Thyroid gland (tissue), 4 donors: ENCODE data around the gene XRCC4. TPM values are rescaled to one million over a fixed set of nuclear protein-coding genes. Genes with fewer than 3 reads are reported as not detected.

Source experiments
- DNase-seq, 2 donors: peaks; one replicate each; pipeline ENCODE4 v3.0.0-alpha.2; 2019
- H3K27ac ChIP-seq, 3 donors: fragments of 200-600 bp; sonication (generic); 1 replicate in 2 of 3; 2 replicates in 1 of 3; pipeline ENCODE4 v1.5.1; 2016 to 2019; ENCODE audit warnings: mild to moderate bottlenecking in 1 of 3, moderate library complexity in 1 of 3
- H3K27me3 ChIP-seq: fragments of 200-600 bp; sonication (generic); one replicate; pipeline ENCODE4 v1.5.1; 2019
- H3K36me3 ChIP-seq, 2 donors: fragments of 200-600 bp; sonication (generic); one replicate each; pipeline ENCODE4 v1.5.1; 2016 to 2019
- H3K4me1 ChIP-seq, 2 donors: fragments of 200-600 bp; sonication (generic); one replicate each; pipeline ENCODE4 v1.5.1; 2017 to 2019
- H3K4me3 ChIP-seq, 3 donors: fragments of 200-600 bp; sonication (generic); replicated peaks in 1 of 3; 1 replicate in 2 of 3; 2 replicates in 1 of 3; pipeline ENCODE4 v1.5.1; 2016; ENCODE audit warnings: mild to moderate bottlenecking in 1 of 3
- H3K9me3 ChIP-seq: fragments of 200-600 bp; sonication (generic); one replicate; pipeline ENCODE4 v1.5.1; 2017
- POLR2A ChIP-seq, 2 donors: fragments of 450-650 bp; IDR thresholded peaks; one replicate each; pipeline ENCODE4 v1.6.1; 2017; ENCODE audit warnings: antibody characterized with exemption in 2 of 2, mild to moderate bottlenecking in 2 of 2, moderate library complexity in 1 of 2
- WGBS, 2 donors: methylation state at CpG; one replicate each; pipeline ENCODE4 v1.1.5; 2017; 5-methylcytosine and 5-hydroxymethylcytosine counted together
- intact Hi-C: fragments of 100-400 bp; cut with DNase I; formaldehyde crosslinking; loops from one replicate; pipeline ENCODE4 v1.15.1; 2023
- total RNA-seq, 4 donors: library from RNA; depleted of rRNA; stranded (reverse); fragments of >200 nt; gene quantifications; one replicate each; pipeline ENCODE4 v1.2.3, GENCODE V29; 2016
- TF ChIP-seq, protein P1 (sequence below), 6 experiments: fragments of 200-600 bp in 3 of 6; fragments of 450-650 bp in 3 of 6; sonication (generic) in 3 of 6; IDR thresholded peaks; one replicate each; pipeline ENCODE4 v1.5.1; 2016 to 2019; ENCODE audit warnings: antibody characterized with exemption in 6 of 6, mild to moderate bottlenecking in 2 of 6, inconsistent platforms in 1 of 6, moderate library complexity in 1 of 6

XRCC4 gene
- total RNA-seq, 4 donors from 2014 or later = 6.7 to 11.6 (median 9.1) TPM

DNA sequence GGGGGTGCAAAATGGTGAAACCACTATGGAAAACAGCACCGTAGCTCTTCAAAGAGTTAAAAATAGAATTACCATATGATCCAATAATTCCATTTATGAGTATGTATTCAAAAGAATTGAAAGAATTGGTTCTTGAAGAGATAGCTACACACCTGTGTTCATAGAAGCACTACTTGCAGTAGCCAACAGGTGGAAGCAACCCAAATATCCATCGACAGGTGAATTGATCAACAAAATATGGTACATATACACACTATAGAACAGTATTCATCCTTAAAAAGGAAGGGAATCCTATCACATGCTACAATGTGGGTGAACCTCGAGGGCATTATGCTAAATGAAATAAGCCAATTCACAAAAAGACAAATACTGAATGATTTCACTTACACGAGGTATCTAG, 308.5 kb downstream of the XRCC4 start:
- TF ChIP-seq, protein P1, sequence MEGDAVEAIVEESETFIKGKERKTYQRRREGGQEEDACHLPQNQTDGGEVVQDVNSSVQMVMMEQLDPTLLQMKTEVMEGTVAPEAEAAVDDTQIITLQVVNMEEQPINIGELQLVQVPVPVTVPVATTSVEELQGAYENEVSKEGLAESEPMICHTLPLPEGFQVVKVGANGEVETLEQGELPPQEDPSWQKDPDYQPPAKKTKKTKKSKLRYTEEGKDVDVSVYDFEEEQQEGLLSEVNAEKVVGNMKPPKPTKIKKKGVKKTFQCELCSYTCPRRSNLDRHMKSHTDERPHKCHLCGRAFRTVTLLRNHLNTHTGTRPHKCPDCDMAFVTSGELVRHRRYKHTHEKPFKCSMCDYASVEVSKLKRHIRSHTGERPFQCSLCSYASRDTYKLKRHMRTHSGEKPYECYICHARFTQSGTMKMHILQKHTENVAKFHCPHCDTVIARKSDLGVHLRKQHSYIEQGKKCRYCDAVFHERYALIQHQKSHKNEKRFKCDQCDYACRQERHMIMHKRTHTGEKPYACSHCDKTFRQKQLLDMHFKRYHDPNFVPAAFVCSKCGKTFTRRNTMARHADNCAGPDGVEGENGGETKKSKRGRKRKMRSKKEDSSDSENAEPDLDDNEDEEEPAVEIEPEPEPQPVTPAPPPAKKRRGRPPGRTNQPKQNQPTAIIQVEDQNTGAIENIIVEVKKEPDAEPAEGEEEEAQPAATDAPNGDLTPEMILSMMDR (IDR thresholded peaks at IDR 0.05) = no peak
- TF ChIP-seq POLR2A (IDR thresholded peaks at IDR 0.05) = no peak
- intact Hi-C loops = no loop called here
- Histone ChIP-seq H3K4me1 (no peaks in the 10 kb centered on the region), H3K27me3 (no peaks in the 10 kb centered on the region), H3K36me3 (no peaks in the 10 kb centered on the region), H3K4me3 (no peak overlapping the region), H3K27ac (no peak overlapping the region), H3K9me3 (no peaks in the 10 kb centered on the region)
- WGBS, 2 donors = 89 to 93% methylated on average over 4 of the region's 4 CpGs
- no peak for DNase-seq

DNA sequence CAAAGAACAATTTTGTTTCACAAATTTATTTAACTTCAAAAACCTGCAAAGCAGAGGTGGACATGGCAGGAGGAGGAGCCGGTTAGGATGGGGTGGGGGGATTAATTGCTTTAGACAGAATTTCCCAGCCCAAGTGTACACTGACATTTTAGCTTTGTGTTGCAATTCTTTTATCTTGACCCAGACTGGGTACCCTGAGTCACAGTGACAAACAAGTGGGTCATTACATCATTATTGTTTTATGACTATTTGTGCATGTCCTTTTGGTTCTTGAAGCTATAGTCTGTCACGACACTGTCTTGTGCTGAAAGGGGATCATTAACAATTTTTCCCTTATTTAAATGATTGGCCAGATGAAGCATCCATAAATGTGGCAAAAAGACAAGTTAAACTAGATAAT, 309.7 kb downstream of the XRCC4 start:
- 89 to 91% methylated on average over 2 of the region's 2 CpGs for WGBS, 2 donors
- intact Hi-C loops = no loop called here
- no peak overlapping the region for H3K4me3 ChIP-seq
- no peaks in the 10 kb centered on the region for H3K4me1 ChIP-seq
- H3K36me3 ChIP-seq = no peaks in the 10 kb centered on the region
- no peaks in the 10 kb centered on the region for H3K27me3 ChIP-seq
- H3K9me3 ChIP-seq = no peaks in the 10 kb centered on the region
- no peak overlapping the region for H3K27ac ChIP-seq
- DNase-seq = no peak
- TF ChIP-seq, protein P1 (IDR thresholded peaks at IDR 0.05) = no peak
- TF ChIP-seq POLR2A (IDR thresholded peaks at IDR 0.05) = no peak

DNA sequence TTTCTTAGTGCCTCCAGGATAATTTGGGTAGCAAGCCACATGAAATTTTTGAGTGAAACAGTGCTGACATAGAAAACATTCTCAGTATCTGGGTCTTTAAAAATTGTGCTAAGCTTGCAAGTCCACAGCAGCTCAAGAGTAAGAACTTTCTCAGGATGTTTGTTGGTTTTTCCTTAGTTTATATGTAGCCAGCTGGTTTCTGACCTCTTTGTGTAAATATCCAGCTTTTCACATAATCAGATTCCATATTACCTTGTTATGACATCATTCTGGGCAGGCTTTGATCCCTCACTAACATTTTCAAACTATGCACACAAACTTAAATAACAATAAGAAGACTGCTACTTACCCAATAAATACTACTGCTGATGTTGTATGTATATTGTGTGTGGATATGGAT, 311.3 kb downstream of the XRCC4 start:
- intact Hi-C loops = no loop called here
- no peak overlapping the region for H3K4me3 ChIP-seq

DNA sequence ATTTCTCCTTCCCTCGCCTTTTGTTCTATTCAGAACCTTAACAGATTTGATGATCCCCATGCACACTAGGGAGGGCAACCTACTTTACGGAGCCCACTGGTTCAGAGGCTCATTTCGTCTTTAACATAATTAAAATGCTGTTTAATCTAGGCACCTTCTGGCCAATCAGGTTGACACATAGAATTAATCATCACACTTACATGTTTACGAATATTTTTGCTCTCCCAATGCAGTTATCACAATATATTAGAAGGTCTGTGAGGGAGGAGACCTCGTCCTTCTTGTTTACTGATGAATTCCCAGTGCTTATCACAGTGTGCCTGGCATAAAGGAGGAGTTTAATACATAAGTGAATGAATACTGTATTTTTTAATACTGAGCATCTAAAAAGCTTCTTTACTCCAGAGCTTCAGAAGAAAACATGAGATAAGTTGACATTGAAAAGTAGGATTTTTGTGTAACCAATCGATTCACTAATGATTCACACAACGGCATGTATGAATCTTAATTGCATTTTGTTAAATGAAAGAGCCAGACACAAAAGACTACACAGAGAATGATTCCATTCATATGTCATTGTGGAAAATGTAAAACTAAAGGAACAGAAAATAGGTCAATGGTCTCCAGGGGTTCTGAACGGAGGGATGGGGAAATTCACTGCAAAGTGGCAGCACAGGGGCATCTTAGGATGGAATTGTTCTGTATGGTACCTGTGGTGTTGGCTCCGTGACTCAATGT, 315.6 kb downstream of the XRCC4 start:
- no peak for TF ChIP-seq POLR2A (IDR thresholded peaks at IDR 0.05)
- TF ChIP-seq, protein P1 (IDR thresholded peaks at IDR 0.05) = no peak
- 91% methylated on average over 9 of the region's 9 CpGs for WGBS, 2 donors
- DNase-seq = no peak
- Histone ChIP-seq H3K27me3 (no peaks in the 10 kb centered on the region), H3K27ac (no peak overlapping the region), H3K36me3 (no peaks in the 10 kb centered on the region), H3K4me3 (no peak overlapping the region), H3K4me1 (no peaks in the 10 kb centered on the region), H3K9me3 (no peaks in the 10 kb centered on the region)
- intact Hi-C loops = no loop called here

More for the DNA sequence above, 311.3 kb downstream of the XRCC4 start:
- Histone ChIP-seq H3K27me3 (no peaks in the 10 kb centered on the region), H3K4me1 (no peaks in the 10 kb centered on the region), H3K27ac (no peak overlapping the region), H3K36me3 (no peaks in the 10 kb centered on the region), H3K9me3 (no peaks in the 10 kb centered on the region)
- TF ChIP-seq POLR2A (IDR thresholded peaks at IDR 0.05) = no peak
- TF ChIP-seq, protein P1 (IDR thresholded peaks at IDR 0.05) = no peak
- no peak for DNase-seq

DNA sequence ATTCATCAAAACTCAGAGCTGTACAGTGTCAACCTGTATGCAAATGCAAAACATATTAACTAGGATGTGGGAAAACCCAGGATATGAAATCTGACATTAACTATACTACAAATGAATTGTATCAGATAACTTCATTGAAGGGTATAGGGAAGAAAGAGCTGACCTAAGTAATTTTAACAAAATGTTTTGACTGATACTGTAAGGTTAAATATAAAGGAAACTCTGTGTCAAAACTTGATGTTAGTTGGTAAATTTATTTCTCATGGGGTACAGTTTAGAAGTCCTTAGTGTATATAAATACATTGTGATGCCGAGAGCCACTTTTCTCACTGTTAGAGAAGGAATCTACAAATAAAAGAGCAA, 316.1 kb downstream of the XRCC4 start:
- WGBS, 2 donors = 88 to 93% methylated on average over 1 of the region's 1 CpG
- Histone ChIP-seq H3K27me3 (no peaks in the 10 kb centered on the region), H3K4me1 (no peaks in the 10 kb centered on the region), H3K9me3 (no peaks in the 10 kb centered on the region), H3K36me3 (no peaks in the 10 kb centered on the region), H3K27ac (no peak overlapping the region), H3K4me3 (no peak overlapping the region)
- DNase-seq = no peak
- intact Hi-C loops = no loop called here
- TF ChIP-seq, protein P1 (IDR thresholded peaks at IDR 0.05) = no peak
- TF ChIP-seq POLR2A (IDR thresholded peaks at IDR 0.05) = no peak
